ENCODE data around the gene HEG1.

DNA sequence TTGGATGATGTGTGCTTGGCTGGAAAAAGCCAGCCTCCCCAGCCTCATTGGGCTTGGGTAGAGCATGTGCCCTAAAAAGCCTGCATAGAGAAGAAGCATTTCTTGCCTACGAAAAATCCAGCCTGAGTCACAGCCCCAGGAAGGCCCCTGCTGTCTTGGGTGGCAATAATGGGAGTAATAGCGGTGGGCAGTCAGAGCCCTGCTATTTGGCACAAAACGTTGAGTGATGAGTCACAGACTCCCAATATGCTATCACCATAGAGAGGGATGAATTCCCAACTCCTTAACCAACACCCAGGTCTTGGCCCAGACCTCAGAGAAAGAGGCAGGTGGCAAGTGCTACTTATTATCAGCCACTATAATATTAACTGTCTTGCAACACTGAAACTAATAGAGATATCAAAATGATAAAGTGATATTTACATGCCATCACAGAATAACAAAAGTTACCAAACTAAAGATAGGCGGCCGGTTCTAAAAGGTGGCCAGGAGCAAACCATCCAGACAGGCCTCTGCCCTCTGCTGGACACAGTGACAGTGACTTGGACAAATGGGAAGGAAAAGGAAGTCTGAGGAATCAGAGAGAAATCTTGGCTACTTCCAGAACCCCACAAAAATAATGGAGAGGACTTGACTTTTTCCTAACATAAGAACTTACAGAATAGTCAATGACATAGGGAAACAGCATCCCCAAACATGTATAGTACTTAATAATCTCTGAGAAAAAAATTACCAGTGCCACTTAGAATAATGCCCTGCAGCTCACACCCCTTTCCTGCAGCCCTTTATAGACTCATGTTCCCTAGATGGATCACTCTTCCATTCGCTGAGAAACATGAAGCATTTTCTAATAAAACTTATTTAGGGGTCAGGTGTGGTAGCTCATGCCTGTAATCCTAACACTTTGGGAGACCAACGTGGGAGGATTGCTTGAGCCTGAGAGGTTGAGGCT is 69.3 kb downstream of the HEG1 start:
- TF ChIP-seq, protein P1, sequence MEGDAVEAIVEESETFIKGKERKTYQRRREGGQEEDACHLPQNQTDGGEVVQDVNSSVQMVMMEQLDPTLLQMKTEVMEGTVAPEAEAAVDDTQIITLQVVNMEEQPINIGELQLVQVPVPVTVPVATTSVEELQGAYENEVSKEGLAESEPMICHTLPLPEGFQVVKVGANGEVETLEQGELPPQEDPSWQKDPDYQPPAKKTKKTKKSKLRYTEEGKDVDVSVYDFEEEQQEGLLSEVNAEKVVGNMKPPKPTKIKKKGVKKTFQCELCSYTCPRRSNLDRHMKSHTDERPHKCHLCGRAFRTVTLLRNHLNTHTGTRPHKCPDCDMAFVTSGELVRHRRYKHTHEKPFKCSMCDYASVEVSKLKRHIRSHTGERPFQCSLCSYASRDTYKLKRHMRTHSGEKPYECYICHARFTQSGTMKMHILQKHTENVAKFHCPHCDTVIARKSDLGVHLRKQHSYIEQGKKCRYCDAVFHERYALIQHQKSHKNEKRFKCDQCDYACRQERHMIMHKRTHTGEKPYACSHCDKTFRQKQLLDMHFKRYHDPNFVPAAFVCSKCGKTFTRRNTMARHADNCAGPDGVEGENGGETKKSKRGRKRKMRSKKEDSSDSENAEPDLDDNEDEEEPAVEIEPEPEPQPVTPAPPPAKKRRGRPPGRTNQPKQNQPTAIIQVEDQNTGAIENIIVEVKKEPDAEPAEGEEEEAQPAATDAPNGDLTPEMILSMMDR (IDR thresholded peaks at IDR 0.05), result peak in 3 of 4 experiments; percentile 33 to 53 (median 44)
- TF ChIP-seq POLR2AphosphoS5 (IDR thresholded peaks at IDR 0.05) (peak; percentile 11), POLR2A (IDR thresholded peaks at IDR 0.05) (no peak), EP300 (IDR thresholded peaks at IDR 0.05) (no peak)

Data from gastroesophageal sphincter (tissue), 3 donors.